Measurements from ENCODE around the gene SHB. TPM values are rescaled to one million over a fixed set of nuclear protein-coding genes. Genes with fewer than 3 reads are reported as not detected.

SHB gene
- total RNA-seq, 1 experiment from 2014 or later = 28.7 TPM

GRCh38 chr9:38011991-38012390, 57.0 kb downstream of the SHB start:
- H3K79me2 ChIP-seq (ENCODE audit: insufficient read depth, low read length) = peaks cover 41% of the 10 kb centered on the region
- POLR2A ChIA-PET = no interaction called here
- H3K27me3 ChIP-seq (ENCODE audit: insufficient read depth, low read length) = no peaks in the 10 kb centered on the region
- no peak for DNase-seq (ENCODE audit: low read depth, low spot score)
- intact Hi-C loops (cut with micrococcal nuclease) = loop anchor here (10.0 kb wide), 1 partner anchor 53 kb away; the partner anchor contains the start of gene SHB
- no peak overlapping the region for H3K4me3 ChIP-seq (replicated peaks in 1 of 2; ENCODE audit: low read depth in 1 of 2, low read length in 2 of 2)
- no peak overlapping the region for H3K9ac ChIP-seq (ENCODE audit: low read length)
- ATAC-seq = no peak
- no peak overlapping the region for H2AFZ ChIP-seq (ENCODE audit: low read depth, low read length, poor library complexity, severe bottlenecking)
- no peaks in the 10 kb centered on the region for H3K9me3 ChIP-seq (ENCODE audit: control insufficient read depth in 1 of 2, insufficient read depth in 1 of 2, low read depth in 1 of 2, low read length in 2 of 2)
- H3K4me2 ChIP-seq (ENCODE audit: low read length) = no peak overlapping the region
- TF ChIP-seq JUND (IDR thresholded peaks at IDR 0.05) (no peak), ELF1 (IDR thresholded peaks at IDR 0.05; ENCODE audit: borderline replicate concordance, low read depth) (no peak)
- no TSS peak for BruUV-seq (replicated peaks)
- H4K20me1 ChIP-seq (ENCODE audit: insufficient read depth) = no peaks in the 10 kb centered on the region
- H3K36me3 ChIP-seq (ENCODE audit: control insufficient read depth in 1 of 2, insufficient read depth in 2 of 2, low read length in 2 of 2) = 0 out of 4 replicates have a peak, but pooled peaks cover 0 to 3% of the 10 kb centered on the region in 2 experiments
- peaks cover 39 to 61% of the 10 kb centered on the region in 2 experiments for H3K4me1 ChIP-seq (ENCODE audit: control insufficient read depth in 1 of 2, insufficient read depth in 2 of 2, low read length in 2 of 2)
- RAD21 ChIA-PET (ENCODE audit: low non-redundant PET in 1 of 2, low total read pairs in 2 of 2, uncharacterized antibody in 2 of 2, unreplicated experiment in 2 of 2) = no interaction called here
- CTCF ChIA-PET = no interaction called here
- H3K27ac ChIP-seq (ENCODE audit: low read depth, low read length) = no peak overlapping the region
- no peaks in the 10 kb centered on the region for H3K9me2 ChIP-seq (ENCODE audit: insufficient read depth)

- no peak overlapping the region for H3K27ac ChIP-seq (ENCODE audit: low read depth, low read length)
- H3K9ac ChIP-seq (ENCODE audit: low read length) = no peak overlapping the region
- DNase-seq (ENCODE audit: low read depth, low spot score) (no peak), ATAC-seq (no peak)
- H3K4me3 ChIP-seq (replicated peaks in 1 of 2; ENCODE audit: low read depth in 1 of 2, low read length in 2 of 2) = no peak overlapping the region
- peaks cover 47 to 64% of the 10 kb centered on the region in 2 experiments for H3K4me1 ChIP-seq (ENCODE audit: control insufficient read depth in 1 of 2, insufficient read depth in 2 of 2, low read length in 2 of 2)
- H3K9me2 ChIP-seq (ENCODE audit: insufficient read depth) = no peaks in the 10 kb centered on the region
- ChIA-PET CTCF (no interaction called here), POLR2A (no interaction called here), RAD21 (ENCODE audit: low non-redundant PET in 1 of 2, low total read pairs in 2 of 2, uncharacterized antibody in 2 of 2, unreplicated experiment in 2 of 2) (no interaction called here)
- peaks cover 43% of the 10 kb centered on the region for H3K79me2 ChIP-seq (ENCODE audit: insufficient read depth, low read length)
- H3K9me3 ChIP-seq (ENCODE audit: control insufficient read depth in 1 of 2, insufficient read depth in 1 of 2, low read depth in 1 of 2, low read length in 2 of 2) = no peaks in the 10 kb centered on the region
- no peaks in the 10 kb centered on the region for H3K27me3 ChIP-seq (ENCODE audit: insufficient read depth, low read length)
- no peaks in the 10 kb centered on the region for H4K20me1 ChIP-seq (ENCODE audit: insufficient read depth)
- intact Hi-C loops (cut with micrococcal nuclease) = loop anchor here (10.0 kb wide), 1 partner anchor 54 kb away; the partner anchor contains the start of gene SHB
- peak overlapping the region; percentile 13; the same call in 1 of the 2 replicates for H3K4me2 ChIP-seq (ENCODE audit: low read length)
- no peak overlapping the region for H2AFZ ChIP-seq (ENCODE audit: low read depth, low read length, poor library complexity, severe bottlenecking)
- H3K36me3 ChIP-seq (ENCODE audit: control insufficient read depth in 1 of 2, insufficient read depth in 2 of 2, low read length in 2 of 2) = 0 out of 4 replicates have a peak, but pooled peaks cover 0 to 3% of the 10 kb centered on the region in 2 experiments
- BruUV-seq (replicated peaks) = no TSS peak
- TF ChIP-seq ATF3 (IDR thresholded peaks at IDR 0.05) (no peak), POLR2AphosphoS5 (IDR thresholded peaks at IDR 0.05; ENCODE audit: low read depth, low read length) (no peak), JUND (IDR thresholded peaks at IDR 0.05) (no peak), CTCF (IDR thresholded peaks at IDR 0.05 in 2 of 3, conservative IDR thresholded peaks at IDR 0.05 in 1 of 3; ENCODE audit: borderline replicate concordance in 1 of 3, insufficient read depth in 1 of 3, low read depth in 2 of 3, low read length in 2 of 3) (no peak), CBX3 (IDR thresholded peaks at IDR 0.05; ENCODE audit: low read depth) (no peak), EZH2 (IDR thresholded peaks at IDR 0.05) (no peak), POLR2A (IDR thresholded peaks at IDR 0.05; ENCODE audit: borderline replicate concordance, extremely low read depth, insufficient read depth, insufficient read length) (no peak), RAD21 (IDR thresholded peaks at IDR 0.05; ENCODE audit: low read depth) (no peak), YY1 (IDR thresholded peaks at IDR 0.05; ENCODE audit: extremely low read depth, insufficient replicate concordance, low read depth, low read length) (no peak), SIN3A (IDR thresholded peaks at IDR 0.05; ENCODE audit: low read depth) (no peak), EZH2phosphoT487 (IDR thresholded peaks at IDR 0.05; ENCODE audit: borderline replicate concordance) (no peak), SRF (IDR thresholded peaks at IDR 0.05; ENCODE audit: low read depth) (no peak), REST (IDR thresholded peaks at IDR 0.05; ENCODE audit: low read depth) (no peak)
Observed at GRCh38 chr9:38010918-38011704, 57.9 kb downstream of the SHB start.
